ENCODE results near the gene KLHDC9. TPM values are rescaled to one million over a fixed set of nuclear protein-coding genes. Genes with fewer than 3 reads are reported as not detected.

Gene KLHDC9
- total and polyA plus RNA-seq, 2 donors (not counting 1 experiment from before 2014, with no cell fraction given): 1.6 to 2.7 TPM

DNA sequence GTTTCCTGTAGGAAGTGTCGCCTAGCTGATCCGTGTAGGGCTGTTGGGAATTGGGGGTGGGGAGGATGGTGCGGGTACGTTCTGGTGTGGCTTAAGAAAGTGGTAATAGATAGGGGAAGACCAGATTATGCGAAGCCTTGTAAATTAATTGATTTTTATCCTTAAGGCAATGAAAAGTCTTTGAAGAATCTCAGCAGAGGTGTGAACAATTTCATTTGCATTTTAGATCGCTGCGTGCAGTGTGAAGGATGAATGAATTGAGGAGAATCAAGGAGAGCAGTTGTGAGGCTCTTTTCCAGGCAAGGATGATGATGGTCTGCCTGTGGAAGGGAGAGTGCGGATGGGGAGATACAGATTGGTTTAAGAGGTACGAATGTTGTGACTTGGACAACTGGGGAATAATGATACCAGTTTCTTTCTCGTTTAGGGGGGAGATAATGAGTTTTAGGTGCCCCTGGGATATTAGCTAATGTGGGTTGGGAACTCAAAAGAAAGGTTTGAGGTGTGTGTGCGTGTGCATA lies 35.1 kb downstream of the KLHDC9 start:
- H3K27ac Mint-ChIP-seq: no peak overlapping the region
- H3K27ac ChIP-seq (ENCODE audit: low read length in 2 of 2): peak overlapping the region; percentile 83 to 89
- ATAC-seq (ENCODE audit: low read depth) (peak; percentile 1), DNase-seq (no peak)
- no peaks in the 10 kb centered on the region for H3K9me3 ChIP-seq (ENCODE audit: control extremely low read depth in 1 of 3, control insufficient read depth in 2 of 3, insufficient read depth in 1 of 3, low read length in 2 of 3)
- peaks cover 0 to 17% of the 10 kb centered on the region in 2 experiments for H3K36me3 ChIP-seq (replicated peaks in 1 of 2; ENCODE audit: control extremely low read depth in 1 of 2, control insufficient read depth in 1 of 2, extremely low read depth in 1 of 2, insufficient read depth in 2 of 2, low read length in 1 of 2)
- peak overlapping the region; percentile 85 to 100 (median 92) for H3K4me3 ChIP-seq (ENCODE audit: control extremely low read depth in 1 of 5, extremely low read depth in 1 of 5, insufficient read depth in 1 of 5, low read depth in 2 of 5, low read length in 4 of 5)
- POLR2A ChIA-PET: interaction anchor here (0.8 to 2.3 kb wide), 7 partner anchors 16 to 115 kb away, joined by 3 to 12 read pairs (median 5); partner anchors contain the start of genes ARHGAP30, NIT1, PFDN2 and PPOX
- peaks cover 45% of the 10 kb centered on the region for H3K79me2 ChIP-seq (ENCODE audit: control insufficient read depth, insufficient read depth, low read length)
- H3K9ac ChIP-seq (ENCODE audit: low read length): peak overlapping the region; percentile 82
- 12% methylated on average over 11 of the region's 11 CpGs for WGBS (ENCODE audit: insufficient coverage)
- intact Hi-C loops (cut with micrococcal nuclease): loop anchor here (2.0 to 10.0 kb wide), 4 partner anchors 66 to 418 kb away; partner anchors contain the start of genes ARHGAP30, CD48 and NDUFS2
- H3K4me3 Mint-ChIP-seq: no peak overlapping the region
- H2AFZ ChIP-seq (ENCODE audit: insufficient read depth, low read depth, low read length, poor library complexity, severe bottlenecking): peak overlapping the region; percentile 89
- no peaks in the 10 kb centered on the region for H4K20me1 ChIP-seq (ENCODE audit: control insufficient read depth, insufficient read depth, low read length, poor library complexity, severe bottlenecking)
- no peaks in the 10 kb centered on the region for H3K27me3 Mint-ChIP-seq
- H3K9me3 Mint-ChIP-seq (ENCODE audit: insufficient read depth): no peaks in the 10 kb centered on the region
- CTCF ChIA-PET: interaction anchor here (0.6 to 10.0 kb wide), 9 partner anchors 15 to 940 kb away, joined by 3 to 82 read pairs (median 4); partner anchors contain the start of genes ARHGAP30, NIT1, PFDN2 and PPOX
- H3K27me3 ChIP-seq (replicated peaks in 1 of 4; ENCODE audit: control extremely low read depth in 1 of 4, control insufficient read depth in 3 of 4, insufficient read depth in 4 of 4, low read length in 3 of 4): no peaks in the 10 kb centered on the region
- peak overlapping the region; percentile 98 for H3K4me2 ChIP-seq (replicated peaks; ENCODE audit: low read depth, low read length, poor library complexity, severe bottlenecking)
- peaks cover 18 to 27% of the 10 kb centered on the region in 2 donors for H3K4me1 ChIP-seq (ENCODE audit: control insufficient read depth in 2 of 2, insufficient read depth in 2 of 2, low read length in 2 of 2)
- H3K4me1 Mint-ChIP-seq: peaks cover 37% of the 10 kb centered on the region
- TF ChIP-seq, protein P1, sequence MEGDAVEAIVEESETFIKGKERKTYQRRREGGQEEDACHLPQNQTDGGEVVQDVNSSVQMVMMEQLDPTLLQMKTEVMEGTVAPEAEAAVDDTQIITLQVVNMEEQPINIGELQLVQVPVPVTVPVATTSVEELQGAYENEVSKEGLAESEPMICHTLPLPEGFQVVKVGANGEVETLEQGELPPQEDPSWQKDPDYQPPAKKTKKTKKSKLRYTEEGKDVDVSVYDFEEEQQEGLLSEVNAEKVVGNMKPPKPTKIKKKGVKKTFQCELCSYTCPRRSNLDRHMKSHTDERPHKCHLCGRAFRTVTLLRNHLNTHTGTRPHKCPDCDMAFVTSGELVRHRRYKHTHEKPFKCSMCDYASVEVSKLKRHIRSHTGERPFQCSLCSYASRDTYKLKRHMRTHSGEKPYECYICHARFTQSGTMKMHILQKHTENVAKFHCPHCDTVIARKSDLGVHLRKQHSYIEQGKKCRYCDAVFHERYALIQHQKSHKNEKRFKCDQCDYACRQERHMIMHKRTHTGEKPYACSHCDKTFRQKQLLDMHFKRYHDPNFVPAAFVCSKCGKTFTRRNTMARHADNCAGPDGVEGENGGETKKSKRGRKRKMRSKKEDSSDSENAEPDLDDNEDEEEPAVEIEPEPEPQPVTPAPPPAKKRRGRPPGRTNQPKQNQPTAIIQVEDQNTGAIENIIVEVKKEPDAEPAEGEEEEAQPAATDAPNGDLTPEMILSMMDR (IDR thresholded peaks at IDR 0.05): no peak
- no peak for TF ChIP-seq EZH2 (IDR thresholded peaks at IDR 0.05; ENCODE audit: borderline replicate concordance, insufficient read depth, low read depth, low read length, poor library complexity, severe bottlenecking)

DNA sequence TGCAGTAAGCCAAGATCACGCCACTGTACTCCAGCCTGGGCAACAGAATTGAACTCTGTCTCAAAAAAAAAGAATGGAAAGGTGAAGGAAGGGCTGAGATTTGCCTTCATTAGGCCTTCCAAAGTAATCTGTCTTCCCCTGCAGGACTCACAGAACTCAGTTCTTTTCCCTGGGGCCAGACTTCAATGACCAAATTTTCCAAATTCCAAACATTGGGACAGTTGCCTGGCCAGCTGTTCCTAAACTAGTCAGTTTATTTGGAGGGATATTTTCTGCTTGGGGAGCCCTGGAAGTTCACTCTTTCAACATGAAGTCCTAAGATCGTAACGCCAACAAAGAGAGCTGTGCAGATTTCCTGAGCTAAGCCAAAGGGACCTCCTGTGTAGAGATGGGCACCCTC lies 39.7 kb downstream of the KLHDC9 start:
- no peak overlapping the region for H3K27ac ChIP-seq (ENCODE audit: low read length in 2 of 2)
- Mint-ChIP-seq H3K27me3 (no peaks in the 10 kb centered on the region), H3K27ac (no peak overlapping the region), H3K9me3 (ENCODE audit: insufficient read depth) (no peaks in the 10 kb centered on the region), H3K4me1 (peaks cover 11% of the 10 kb centered on the region), H3K4me3 (no peak overlapping the region)
- H3K36me3 ChIP-seq (replicated peaks in 1 of 2; ENCODE audit: control extremely low read depth in 1 of 2, control insufficient read depth in 1 of 2, extremely low read depth in 1 of 2, insufficient read depth in 2 of 2, low read length in 1 of 2): no peaks in the 10 kb centered on the region
- no peak for DNase-seq
- H3K9me3 ChIP-seq (ENCODE audit: control extremely low read depth in 1 of 3, control insufficient read depth in 2 of 3, insufficient read depth in 1 of 3, low read length in 2 of 3): no peaks in the 10 kb centered on the region
- no CpG with 5 or more reads among the region's 3 CpGs for WGBS (ENCODE audit: insufficient coverage)
- H3K4me3 ChIP-seq (ENCODE audit: control extremely low read depth in 1 of 5, extremely low read depth in 1 of 5, insufficient read depth in 1 of 5, low read depth in 2 of 5, low read length in 4 of 5): no peak overlapping the region
- POLR2A ChIA-PET: no interaction called here
- CTCF ChIA-PET: interaction anchor here (1.0 to 10.0 kb wide), 11 partner anchors 9 to 148 kb away, joined by 3 to 82 read pairs (median 6); partner anchors contain the start of genes ARHGAP30, KLHDC9, NIT1 and PFDN2
- TF ChIP-seq EZH2 (IDR thresholded peaks at IDR 0.05; ENCODE audit: borderline replicate concordance, insufficient read depth, low read depth, low read length, poor library complexity, severe bottlenecking): no peak
- TF ChIP-seq, protein P1 (IDR thresholded peaks at IDR 0.05): no peak
- ATAC-seq (ENCODE audit: low read depth): no peak
- peaks cover 8 to 11% of the 10 kb centered on the region in 2 donors for H3K4me1 ChIP-seq (ENCODE audit: control insufficient read depth in 2 of 2, insufficient read depth in 2 of 2, low read length in 2 of 2)
- no peaks in the 10 kb centered on the region for H4K20me1 ChIP-seq (ENCODE audit: control insufficient read depth, insufficient read depth, low read length, poor library complexity, severe bottlenecking)
- no peak overlapping the region for H2AFZ ChIP-seq (ENCODE audit: insufficient read depth, low read depth, low read length, poor library complexity, severe bottlenecking)
- H3K79me2 ChIP-seq (ENCODE audit: control insufficient read depth, insufficient read depth, low read length): peaks cover 34% of the 10 kb centered on the region
- intact Hi-C loops (cut with micrococcal nuclease): loop anchor here (10.0 kb wide), 1 partner anchor 423 kb away; the partner anchor contains the start of gene CD48
- H3K27me3 ChIP-seq (replicated peaks in 1 of 4; ENCODE audit: control extremely low read depth in 1 of 4, control insufficient read depth in 3 of 4, insufficient read depth in 4 of 4, low read length in 3 of 4): no peaks in the 10 kb centered on the region
- H3K9ac ChIP-seq (ENCODE audit: low read length): no peak overlapping the region
- no peak overlapping the region for H3K4me2 ChIP-seq (replicated peaks; ENCODE audit: low read depth, low read length, poor library complexity, severe bottlenecking)
